Epidermal melanocyte (primary cell): ENCODE data around the gene USP15.
"Not testable (repeated sequence)": the region's sequence is repeated elsewhere in the genome, so short reads cannot be mapped to it uniquely, and the experiment has no call there.

Experiments
- DNase-seq: peaks from one replicate; pipeline ENCODE4 v3.0.0; 2011; ENCODE audit warnings: low spot score; ENCODE audit not compliant: insufficient read length

The USP15 gene

DNA sequence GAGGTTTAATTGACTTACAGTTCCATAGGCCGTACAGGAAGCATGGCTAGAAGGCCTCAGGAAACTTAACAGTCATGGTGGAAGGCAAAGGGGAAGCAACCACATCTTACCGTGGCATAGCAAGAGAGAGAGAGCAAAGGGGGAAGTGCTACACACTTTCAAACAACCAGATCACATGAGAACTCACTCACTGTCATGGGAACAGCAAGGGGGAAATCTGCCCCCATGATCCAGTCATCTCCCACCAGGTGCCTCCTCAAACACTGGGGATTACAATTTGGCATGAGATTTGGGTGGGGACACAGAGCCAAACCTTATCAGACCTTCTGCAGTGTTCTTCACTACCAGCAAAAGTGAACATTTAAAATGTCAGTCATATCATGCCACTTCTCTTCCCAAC lies 58.9 kb downstream of the USP15 start:
- no peak for DNase-seq

DNA sequence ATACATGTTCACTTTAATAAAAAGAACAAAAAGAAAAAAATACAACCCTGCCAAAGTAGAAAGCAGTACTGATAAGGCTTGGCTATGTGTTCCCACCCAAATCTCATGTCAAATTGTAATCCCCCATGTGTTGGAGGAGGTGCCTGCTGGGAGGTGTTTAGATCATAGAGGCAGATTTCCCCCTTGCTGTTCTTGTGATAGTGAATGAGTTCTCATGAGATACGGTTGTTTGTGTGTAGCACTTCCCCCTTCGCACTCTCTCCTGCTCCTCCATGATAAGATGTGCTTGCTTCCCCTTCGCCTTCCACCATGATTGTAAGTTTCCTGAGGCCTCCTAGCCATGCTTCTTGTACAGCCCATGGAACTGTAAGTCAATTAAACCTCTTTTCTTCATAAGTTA lies 59.9 kb downstream of the USP15 start:
- DNase-seq, result no peak

DNA sequence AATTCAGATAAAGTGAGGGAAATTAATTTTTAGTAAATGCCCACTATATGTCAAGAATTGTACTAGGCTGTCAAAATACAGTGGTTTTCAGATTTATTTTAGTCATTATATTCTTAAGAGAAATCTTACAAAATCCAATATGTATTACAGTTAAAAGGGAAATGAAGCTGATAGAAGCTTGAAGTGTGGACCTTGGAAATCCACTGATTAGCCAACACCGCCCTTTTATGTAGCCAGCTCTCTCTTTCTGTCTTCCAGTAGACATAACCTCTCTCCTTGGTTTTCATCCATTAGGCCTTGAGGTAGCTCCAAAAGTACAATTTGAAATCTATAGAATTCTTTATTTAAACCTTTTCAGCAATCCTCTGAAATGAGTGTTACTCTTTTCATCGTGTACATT lies 63.2 kb downstream of the USP15 start:
- DNase-seq, result no peak

DNA sequence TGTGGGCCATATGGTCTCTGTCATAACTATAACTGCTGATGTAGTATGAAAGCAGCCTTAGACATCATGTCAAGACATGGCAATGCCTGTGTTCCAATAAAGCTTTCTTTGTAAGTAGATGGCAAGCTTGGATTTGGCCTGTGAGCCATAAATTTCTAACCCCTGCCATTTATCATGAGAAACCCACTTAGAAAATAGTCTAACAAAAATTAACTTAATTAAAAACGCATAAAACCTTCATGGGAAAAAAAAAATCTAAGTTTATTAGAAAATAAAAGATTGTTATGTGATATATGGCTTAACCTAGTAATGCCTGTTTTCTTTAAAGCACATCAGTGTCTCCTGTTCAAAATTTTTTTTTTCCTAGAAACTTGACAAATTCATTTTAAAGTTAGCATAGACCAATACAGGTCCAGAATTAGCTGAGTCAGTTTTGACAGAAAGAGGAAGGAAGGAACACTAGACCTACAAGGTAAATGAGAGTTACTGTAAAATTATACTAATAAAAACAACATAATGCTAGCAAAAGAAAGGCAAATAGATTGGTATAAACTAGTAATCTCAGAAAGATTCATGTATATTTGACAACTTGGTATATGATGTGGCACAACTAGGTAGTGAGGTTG lies 68.2 kb downstream of the USP15 start:
- no peak for DNase-seq

DNA sequence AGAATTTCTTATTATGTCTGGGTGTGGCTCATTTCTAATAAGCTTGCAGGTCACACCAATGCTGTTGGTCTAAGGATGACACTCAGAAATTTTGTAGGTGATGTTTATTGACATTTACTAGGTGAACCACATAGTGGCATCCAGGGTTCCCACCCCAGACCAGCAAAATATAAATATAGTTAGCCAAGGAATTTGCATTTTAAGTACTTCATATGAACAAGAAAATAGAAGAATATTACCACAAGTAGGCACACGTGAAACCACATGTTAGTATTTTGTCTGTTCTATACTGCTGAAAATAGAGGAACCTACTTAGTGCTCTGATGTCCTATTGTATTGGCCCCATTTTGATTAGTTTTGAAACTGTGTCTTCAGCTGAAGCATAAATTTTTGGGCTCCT lies 71.1 kb downstream of the USP15 start:
- DNase-seq, result no peak

DNA sequence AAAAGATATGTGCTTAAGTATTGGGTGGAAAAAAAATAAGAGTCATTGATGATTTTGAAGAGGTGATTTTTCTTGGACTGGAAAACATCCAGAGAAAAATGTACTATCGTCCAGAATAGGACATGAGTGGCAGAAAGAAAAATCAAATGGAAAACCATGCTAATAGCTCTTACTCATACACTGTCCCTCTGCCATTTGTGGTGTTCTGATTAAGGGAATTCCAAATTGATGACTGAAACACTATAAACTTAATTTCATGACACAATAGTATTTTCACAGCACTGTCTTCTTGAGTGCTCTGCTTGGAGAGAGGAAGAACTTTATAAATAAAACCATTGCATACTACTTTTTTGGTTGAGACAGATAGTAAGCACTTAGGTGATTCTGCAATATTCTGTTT lies 72.4 kb downstream of the USP15 start:
- no peak for DNase-seq

DNA sequence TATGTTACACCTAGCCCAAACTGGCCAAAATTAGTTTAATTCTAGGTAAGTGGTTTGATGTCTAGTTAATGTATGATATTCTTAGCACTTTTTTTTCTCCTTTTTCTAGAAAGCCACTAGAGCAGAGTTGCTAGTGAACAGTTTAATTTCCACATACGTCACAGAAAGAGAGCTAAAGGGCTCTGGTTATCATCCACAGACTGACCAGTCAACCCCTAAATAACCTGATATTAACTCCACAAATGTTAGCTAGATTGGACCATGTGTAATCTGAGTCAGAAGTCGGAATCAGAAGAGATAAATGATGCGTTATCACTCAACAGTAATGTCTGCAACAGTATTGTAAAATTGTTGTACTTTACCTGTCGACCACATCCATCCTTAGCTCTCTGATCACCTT lies 74.9 kb downstream of the USP15 start:
- no peak for DNase-seq

DNA sequence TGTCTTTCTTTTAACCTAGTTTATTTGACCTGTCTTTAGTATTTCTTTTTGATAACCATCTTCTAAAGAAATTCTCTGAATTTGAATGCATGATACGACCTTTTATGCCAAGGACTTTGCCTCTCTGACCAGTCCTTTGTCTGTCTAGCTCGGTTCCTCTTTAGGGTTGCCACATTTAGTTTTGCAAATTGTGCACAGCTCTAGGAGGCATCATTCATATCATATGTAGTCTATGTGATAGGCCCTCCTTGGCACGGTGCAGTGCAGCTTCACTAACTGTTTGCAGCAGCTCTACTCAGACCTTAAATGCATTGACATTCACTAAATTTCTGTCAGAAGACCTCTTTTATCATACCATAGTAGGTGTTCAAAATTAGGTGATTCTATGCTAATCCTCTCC lies 75.6 kb downstream of the USP15 start:
- no peak for DNase-seq

DNA sequence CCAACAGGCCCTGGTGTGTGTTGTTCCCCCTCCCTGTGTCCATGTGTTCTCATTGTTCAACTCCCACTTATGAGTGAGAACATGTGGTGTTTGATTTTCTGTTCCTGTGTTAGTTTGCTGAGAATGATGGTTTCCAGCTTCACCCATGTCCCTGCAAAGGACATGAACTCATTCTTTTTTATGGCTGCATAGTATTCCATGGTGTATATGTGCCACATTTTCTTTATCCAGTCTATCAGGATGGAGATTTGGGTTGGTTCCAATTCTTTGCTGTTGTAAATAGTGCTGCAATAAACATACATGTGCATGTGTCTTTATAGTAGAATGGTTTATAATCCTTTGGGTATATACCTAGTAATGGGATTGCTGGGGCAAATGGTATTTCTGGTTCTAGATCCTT lies 77.4 kb downstream of the USP15 start:
- not testable (repeated sequence) for DNase-seq

DNA sequence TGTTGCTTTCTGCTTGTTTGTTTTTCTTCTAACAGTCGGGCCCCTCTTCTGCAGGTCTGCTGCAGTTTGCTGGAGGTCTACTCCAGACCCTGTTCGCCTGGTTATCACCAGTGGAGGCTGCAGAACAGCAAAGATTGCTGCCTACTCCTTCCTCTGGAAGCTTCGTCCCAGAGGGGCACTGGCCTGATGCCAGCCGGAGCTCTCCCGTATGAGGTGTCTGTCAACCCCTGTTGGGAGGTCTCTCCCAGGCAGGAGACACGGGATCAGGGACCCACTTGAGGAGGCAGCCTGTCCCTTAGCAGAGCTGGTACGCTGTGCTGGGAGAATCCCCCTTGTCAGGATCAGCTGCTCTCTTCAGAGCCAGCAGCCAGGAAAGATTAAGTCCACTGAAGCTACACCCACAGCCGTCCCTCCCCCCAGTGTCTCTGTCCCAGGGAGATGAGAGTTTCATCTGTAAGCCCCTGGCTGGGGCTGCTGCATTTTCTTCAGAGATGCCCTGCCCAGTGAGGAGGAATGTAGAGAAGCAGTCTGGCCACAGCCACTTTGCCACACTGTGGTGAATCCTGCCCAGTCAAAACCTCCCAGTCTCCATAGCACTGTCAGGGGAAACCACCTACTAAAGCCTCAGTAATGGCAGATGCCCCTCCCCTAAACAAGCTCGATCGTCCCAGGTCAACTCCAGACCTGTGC lies 82.6 kb downstream of the USP15 start:
- not testable (repeated sequence) for DNase-seq

DNA sequence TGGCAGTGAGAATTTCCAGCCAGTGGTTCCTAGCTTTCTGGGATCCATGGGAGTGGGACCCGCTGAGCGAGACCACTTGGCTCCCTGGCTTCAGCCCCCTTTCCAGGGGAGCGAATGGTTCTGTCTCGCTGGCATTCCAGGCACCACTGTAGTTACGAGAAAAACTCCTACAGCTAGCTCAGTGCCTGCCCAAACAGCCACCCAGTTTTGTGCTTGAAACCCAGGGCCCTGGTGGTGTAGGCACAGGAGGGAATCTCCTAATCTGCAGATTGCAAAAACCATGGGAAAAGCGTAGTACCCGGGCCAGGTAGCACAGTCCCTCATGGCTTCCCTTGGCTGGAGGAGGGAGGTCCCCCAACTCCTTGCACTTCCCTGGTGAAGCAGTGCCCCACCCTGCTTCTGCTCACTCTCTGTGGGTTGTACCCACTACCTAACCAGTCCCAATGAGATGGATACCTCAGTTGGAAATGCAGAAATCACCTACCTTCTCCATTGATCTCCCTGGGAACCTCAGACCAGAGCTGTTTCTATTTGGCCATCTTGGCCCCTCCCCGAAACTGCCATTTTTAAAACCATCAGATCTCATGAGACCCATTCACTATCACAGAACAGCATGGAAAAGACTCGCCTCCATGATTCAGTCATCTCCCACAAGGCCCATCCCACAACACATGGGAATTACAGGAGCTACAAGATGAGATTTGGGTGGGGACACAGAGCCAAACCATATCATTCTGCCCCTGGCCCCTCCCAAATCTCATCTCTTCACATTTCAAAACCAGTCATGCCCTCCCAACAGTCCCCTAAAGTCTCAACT lies 83.3 kb downstream of the USP15 start:
- DNase-seq, result not testable (repeated sequence)

DNA sequence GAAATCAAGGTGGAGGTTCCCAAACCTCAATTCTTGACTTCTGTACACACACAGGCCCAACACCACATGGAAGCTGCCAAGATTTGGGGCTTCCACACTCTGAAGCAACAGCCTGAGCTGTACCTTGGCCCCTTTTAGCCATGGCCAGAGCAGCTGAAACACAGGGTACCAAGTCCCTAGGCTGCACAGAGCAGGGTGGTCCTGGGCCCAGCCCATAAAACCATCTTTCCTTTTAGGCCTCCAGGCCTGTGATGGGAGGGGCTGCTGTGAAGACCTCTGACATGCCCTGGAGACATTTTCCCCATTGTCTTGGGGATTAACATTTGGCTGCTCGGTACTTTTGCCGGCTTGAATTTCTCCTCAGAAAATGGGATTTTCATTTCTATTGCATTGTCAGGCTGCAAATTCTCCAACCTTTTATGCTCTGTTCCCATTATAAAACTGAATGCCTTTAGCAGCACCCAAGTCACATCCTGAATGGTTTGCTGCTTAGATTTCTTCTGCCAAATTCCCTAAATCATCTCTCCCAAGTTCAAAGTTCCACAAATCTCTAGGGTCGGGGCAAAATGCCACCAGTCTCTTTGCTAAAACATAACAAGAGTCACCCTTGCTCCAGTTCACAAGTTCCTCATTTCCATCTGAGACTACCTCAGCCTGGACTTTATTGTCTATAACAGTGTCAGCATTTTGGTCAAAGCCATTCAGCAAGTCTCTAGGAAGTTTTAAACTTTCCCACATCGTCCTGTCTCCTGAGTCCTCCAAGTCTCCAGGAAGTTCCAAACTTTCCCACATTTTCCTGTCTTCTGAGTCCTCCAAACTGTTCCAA lies 84.7 kb downstream of the USP15 start:
- DNase-seq, result not testable (repeated sequence)

DNA sequence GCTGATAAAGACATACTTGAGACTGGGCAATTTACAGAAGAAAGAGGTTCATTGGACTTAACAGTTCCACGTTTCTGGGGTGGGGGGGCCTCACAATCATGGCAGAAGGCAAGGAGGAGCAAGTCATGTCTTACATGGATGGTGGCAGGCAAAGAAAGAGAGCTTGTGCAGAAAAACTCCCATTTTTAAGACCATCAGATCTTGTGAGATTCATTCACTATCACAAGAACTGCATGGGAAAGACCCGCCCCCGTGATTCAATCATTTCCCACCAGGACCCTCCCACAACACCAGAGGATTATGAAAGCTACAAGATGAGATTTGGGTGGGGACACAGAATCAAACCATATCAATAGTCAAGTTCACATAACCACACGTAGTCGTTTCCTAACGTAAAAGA lies 85.5 kb downstream of the USP15 start:
- DNase-seq, result no peak

DNA sequence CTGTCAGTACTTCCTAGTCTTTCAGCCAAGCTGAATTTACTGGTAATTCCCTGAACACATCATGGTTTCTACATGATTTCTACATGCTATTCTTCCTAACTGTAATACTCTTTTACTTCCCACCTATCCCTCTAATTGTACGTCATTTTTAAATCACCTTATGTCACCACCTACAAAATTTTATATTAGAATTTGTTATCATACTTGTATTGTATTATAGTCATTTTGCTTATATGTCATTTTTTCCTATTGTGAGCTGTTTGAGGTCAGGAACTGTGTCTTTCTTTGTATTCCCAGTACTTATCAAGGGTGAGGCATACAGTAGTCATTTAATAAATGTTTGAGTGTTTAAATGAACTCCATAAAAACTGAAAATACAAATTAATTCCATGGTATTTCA lies 86.6 kb downstream of the USP15 start:
- DNase-seq, result no peak

DNA sequence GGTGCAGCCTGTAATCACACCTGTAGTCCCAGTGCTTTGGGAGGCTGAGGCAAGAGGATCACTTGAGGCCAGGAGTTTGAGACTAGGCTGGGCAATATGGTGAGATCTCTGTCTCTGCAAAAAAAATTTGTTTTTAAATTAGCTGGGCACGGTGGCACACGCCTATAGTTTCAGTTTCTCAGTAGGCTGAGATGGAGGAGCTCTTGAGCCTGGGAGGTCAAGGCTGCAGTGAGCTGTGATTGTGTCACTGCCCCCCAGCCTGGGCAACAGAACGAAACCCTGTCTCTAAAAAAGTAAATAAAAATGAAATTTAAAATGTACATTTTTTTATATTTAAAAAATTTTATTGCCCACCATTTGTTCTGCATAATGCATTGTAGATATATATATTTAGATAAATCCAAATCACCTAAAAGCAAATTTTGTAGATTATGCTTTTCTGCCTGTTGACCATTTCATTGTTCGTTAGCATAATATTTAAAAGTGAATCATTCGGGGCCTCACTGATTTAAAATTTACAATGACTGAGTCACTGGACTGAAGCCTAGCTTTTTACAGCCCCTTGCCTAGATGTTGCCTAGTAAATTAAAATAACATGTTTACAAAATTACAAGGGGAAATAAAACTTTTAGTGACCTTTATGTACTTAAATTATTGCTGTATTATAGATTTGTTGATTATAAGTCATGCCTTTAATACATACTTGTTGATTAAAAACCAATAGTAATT lies 87.9 kb downstream of the USP15 start:
- no peak for DNase-seq

DNA sequence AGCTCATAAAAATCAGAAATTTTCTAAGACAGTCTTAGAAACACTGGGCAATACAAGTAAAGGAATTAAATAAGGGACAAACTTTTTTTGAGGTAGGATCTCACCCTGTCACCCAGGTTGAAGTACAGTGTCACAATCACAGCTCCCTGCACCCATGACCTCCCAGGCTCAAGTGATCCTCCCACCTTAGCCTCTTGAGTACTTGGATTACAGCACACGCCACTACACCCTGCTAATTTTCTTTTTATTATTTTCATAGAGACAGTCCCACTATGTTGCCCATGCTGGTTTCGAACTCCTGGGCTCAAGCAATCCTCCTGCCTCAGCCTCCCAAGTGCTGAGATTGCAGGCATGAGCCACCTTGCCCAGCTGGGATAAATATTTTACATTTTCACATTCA lies 90.3 kb downstream of the USP15 start:
- no peak for DNase-seq

DNA sequence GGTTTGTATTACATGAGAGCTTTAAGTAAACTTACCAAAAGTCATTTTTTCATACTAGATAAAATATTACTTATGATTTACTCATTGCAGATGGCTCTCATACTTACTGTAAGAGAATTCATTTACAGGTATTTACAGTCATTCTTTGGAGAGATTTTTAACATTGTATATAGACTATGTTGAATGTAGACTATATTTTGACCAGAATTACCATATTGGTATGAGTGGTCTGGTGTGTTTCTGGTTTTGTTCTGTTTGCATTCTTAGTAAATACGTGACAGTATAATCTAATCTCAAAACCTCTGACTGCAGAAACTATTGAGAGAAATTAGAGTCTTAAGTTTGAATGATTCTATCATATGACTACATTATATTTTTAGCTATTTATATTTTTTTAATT lies 91.1 kb downstream of the USP15 start:
- DNase-seq, result no peak

DNA sequence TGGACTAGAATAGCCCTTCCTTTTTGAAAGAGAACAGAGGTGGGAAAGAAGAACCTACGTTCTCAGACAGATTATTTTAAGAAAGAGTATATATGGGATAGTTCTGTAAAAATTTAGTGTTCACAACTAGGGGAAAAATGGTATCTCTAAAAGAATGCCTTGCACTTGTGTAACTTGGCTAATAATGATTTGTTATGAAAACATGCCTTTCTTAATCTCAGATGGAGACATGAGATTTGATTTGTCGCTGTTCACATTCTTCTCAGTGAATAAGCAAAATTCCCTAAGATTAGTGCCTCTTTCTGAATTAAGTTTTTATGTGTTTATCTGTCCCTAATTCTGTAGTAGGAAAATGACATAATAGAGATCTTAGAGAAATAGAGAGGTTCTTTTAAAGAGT lies 100.8 kb downstream of the USP15 start:
- no peak for DNase-seq

DNA sequence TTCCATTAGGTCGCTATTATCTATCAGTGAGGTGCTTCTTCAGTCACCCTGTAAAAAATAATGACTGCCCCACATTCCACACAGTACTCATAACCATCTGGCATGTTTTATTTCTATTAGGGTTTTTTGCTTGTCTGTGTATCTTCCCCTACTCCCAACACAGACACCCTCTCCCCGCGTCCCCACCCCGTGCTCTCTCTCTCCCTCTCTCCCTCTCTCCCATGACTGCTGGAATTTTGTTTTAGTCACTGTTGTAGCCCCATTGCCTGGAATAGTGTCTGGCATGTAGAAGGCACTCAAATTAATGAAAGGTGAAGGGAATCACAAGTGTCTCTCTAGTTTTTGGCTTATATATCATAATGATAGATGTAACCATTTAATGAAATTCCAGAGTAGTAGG lies 103.3 kb downstream of the USP15 start:
- no peak for DNase-seq

DNA sequence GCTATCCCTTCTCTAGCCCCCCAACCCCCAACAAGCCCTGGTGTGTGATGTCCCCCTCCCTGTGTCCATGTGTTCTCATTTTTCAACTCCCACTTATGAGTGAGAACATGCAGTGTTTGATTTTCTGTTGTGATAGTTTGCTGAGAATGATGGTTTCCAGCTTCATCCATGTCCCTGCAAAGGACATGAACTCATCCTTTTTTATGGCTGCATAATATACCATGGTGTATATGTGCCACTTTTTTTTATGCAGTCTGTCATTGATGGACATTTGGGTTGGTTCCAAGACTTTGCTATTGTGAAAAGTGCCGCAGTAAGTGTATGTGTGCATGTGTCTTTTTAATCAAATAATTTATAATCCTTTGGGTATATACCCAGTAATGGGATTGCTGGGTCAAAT lies 104.5 kb downstream of the USP15 start:
- not testable (repeated sequence) for DNase-seq

DNA sequence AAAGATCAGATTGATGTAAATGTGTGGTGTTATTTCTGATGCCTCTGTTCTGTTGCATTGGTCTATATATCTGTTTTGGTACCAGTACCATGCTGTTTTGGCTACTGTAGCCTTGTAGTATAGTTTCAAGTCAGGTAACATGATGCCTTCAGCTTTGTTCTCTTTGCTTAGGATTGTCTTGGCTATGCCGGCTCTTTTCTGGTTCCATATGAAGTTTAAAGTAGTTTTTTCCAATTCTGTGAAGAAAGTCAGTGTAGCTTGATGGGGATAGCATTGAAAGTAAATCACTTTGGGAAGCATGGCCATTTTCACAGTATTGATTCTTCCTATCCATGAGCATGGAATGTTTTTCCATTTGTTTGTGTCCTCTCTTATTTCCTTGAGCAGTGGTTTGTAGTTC lies 105.6 kb downstream of the USP15 start:
- not testable (repeated sequence) for DNase-seq
